ENCODE data around the gene CLBA1. TPM values are rescaled to one million over a fixed set of nuclear protein-coding genes. Genes with fewer than 3 reads are reported as not detected.

CLBA1 gene
- total and polyA plus RNA-seq, 9 of the 15 experiments (the other 6 are each of a cell fraction or from before 2014, with no cell fraction given), result 0.04 to 3.9 (median 2.6) TPM

GRCh38 chr14:105011312-105011990 is 25.9 kb downstream of the CLBA1 start:
- H3K27me3 ChIP-seq (ENCODE audit: control insufficient read depth in 2 of 2, insufficient read depth in 2 of 2, low read length in 2 of 2), result no peaks in the 10 kb centered on the region
- H3K9ac ChIP-seq (ENCODE audit: insufficient read depth in 1 of 2, low read depth in 2 of 2, low read length in 2 of 2), result peak overlapping the region in 1 of 2 experiments; percentile 36; a peak in 2 of 4 replicates
- WGBS (ENCODE audit: insufficient coverage, low coverage, missing lambda C conversion rate), result 94% methylated on average over 11 of the region's 29 CpGs
- no peak overlapping the region for H3K27ac ChIP-seq (ENCODE audit: extremely low read depth, low read depth, low read length)
- FAIRE-seq (no peak), ATAC-seq (no peak), DNase-seq (ENCODE audit: extremely low read depth in 1 of 4, low spot score in 3 of 4) (no peak)
- peaks cover 40% of the 10 kb centered on the region for H4K20me1 ChIP-seq (replicated peaks; ENCODE audit: control insufficient read depth, insufficient read depth, low read length)
- in situ Hi-C loops (cut with MboI), result no loop called here
- intact Hi-C loops (cut with micrococcal nuclease), result no loop called here
- no peaks in the 10 kb centered on the region for H3K9me1 ChIP-seq (ENCODE audit: control insufficient read depth, insufficient read depth, low read length)
- POLR2A ChIA-PET, result interaction anchor here (0.6 to 2.8 kb wide), 5 partner anchors 8 to 504 kb away, joined by 3 to 16 read pairs (median 3); partner anchors contain the start of gene CDCA4
- TF ChIP-seq DDX20 (tag; IDR thresholded peaks at IDR 0.05; ENCODE audit: low read depth) (no peak), THRA (IDR thresholded peaks at IDR 0.05) (no peak), ZNF655 (CRISPR knock-in tag; IDR thresholded peaks at IDR 0.05) (no peak), KLF1 (tag; IDR thresholded peaks at IDR 0.05) (no peak), RBFOX2 (IDR thresholded peaks at IDR 0.05; ENCODE audit: low read depth, low read length) (peak; percentile 21), POLR2G (IDR thresholded peaks at IDR 0.05; ENCODE audit: low read depth, low read length) (peak; percentile 43; the same call in 1 of the 2 replicates), SMARCE1 (IDR thresholded peaks at IDR 0.05) (no peak), XRCC5 (IDR thresholded peaks at IDR 0.05; ENCODE audit: low read depth, low read length) (no peak), ZNF395 (CRISPR knock-in tag; IDR thresholded peaks at IDR 0.05) (no peak)
- H3K36me3 ChIP-seq (ENCODE audit: control insufficient read depth, insufficient read depth, low read length), result peaks cover 64% of the 10 kb centered on the region; the same call in 2 of the 3 replicates
- no peak overlapping the region for H3K4me3 ChIP-seq
- H3K9me3 ChIP-seq (replicated peaks; ENCODE audit: control insufficient read depth, insufficient read depth, low read depth, low read length), result no peaks in the 10 kb centered on the region
- no TSS peak for BruUV-seq (replicated peaks)
- no peak overlapping the region for H2AFZ ChIP-seq (ENCODE audit: low read depth, low read length)
- peaks cover 74% of the 10 kb centered on the region for H3K79me2 ChIP-seq (ENCODE audit: control insufficient read depth, insufficient read depth, low read length)
- CTCF ChIA-PET (ENCODE audit: low intra/inter-chr PET ratio), result no interaction called here
- peaks cover 15 to 20% of the 10 kb centered on the region in 2 experiments for H3K4me1 ChIP-seq (replicated peaks in 1 of 2; ENCODE audit: control insufficient read depth in 2 of 2, insufficient read depth in 2 of 2, low read length in 2 of 2)
- no peak overlapping the region for H3K4me2 ChIP-seq (ENCODE audit: insufficient read depth, low read length)

All from K562 (cell line).